HepG2 (cell line): ENCODE data around the gene EHD1. TPM values are rescaled to one million over a fixed set of nuclear protein-coding genes. Genes with fewer than 3 reads are reported as not detected.

Experiments used
- ATAC-seq: fragments of 200-7000 bp; cut with Tn5 transposase; 3 replicates; pipeline ENCODE4 v1.9.1; 2020; ENCODE audit warnings: mild to moderate bottlenecking, moderate library complexity
- BruUV-seq: library from RNA; stranded (reverse); fragments of 400-500 nt; replicated peaks from 2 replicates; lab custom pipeline; 2021; lab: Mats Ljungman, UMichigan
- CTCF ChIA-PET: fragments of 300-600 bp; formaldehyde crosslinking; extraction: SDS; loops from one replicate; lab custom pipeline; 2021; ENCODE audit warnings: low total read pairs, inconsistent platforms, low intra/inter-chr PET ratio; lab: Yijun Ruan, JAX
- POLR2A ChIA-PET: fragments of 350-600 bp; sonication (Branson Sonifier 250); formaldehyde crosslinking; loops from one replicate; lab custom pipeline; 2020; ENCODE audit warnings: antibody characterized with exemption, inconsistent platforms; lab: Yijun Ruan, JAX
- DNase-seq: peaks from one replicate; pipeline ENCODE4 v3.0.0-alpha.2; 2015; ENCODE audit warnings: low spot score
- FAIRE-seq: peaks from 3 replicates; lab custom pipeline; 2011; peaks lifted over from hg19 to GRCh38; lab: Jason Lieb, UNC
- H2AFZ ChIP-seq: one replicate; pipeline ENCODE4 v1.6.1; 2011; ENCODE audit warnings: low read length, inconsistent platforms
- H3K27ac ChIP-seq: fragments of 300-600 bp; 3 replicates; pipeline ENCODE4 v1.8.0; 2011; ENCODE audit warnings: mixed run types, mild to moderate bottlenecking, mixed read lengths, low read length, inconsistent platforms; ENCODE audit not compliant: insufficient read depth; ENCODE audit errors: extremely low read length
- H3K27me3 ChIP-seq, 2 experiments: fragments of 200-600 bp in 1 of 2; 2 replicates in 1 of 2; 3 replicates in 1 of 2; pipeline versions ENCODE4 v1.6.0 to v1.8.0; 2011; ENCODE audit warnings: low read length in 2 of 2, mild to moderate bottlenecking in 2 of 2, moderate library complexity in 2 of 2, inconsistent platforms in 1 of 2; ENCODE audit not compliant: insufficient read depth in 2 of 2, control insufficient read depth in 1 of 2
- H3K36me3 ChIP-seq, 2 experiments: fragments of 200-600 bp in 1 of 2; replicated peaks in 1 of 2; 2 replicates in 1 of 2; 3 replicates in 1 of 2; pipeline versions ENCODE4 v1.5.1 to v1.8.0; 2011; ENCODE audit warnings: low read length in 2 of 2, inconsistent platforms in 1 of 2; ENCODE audit not compliant: insufficient read depth in 2 of 2, control insufficient read depth in 1 of 2
- H3K4me1 ChIP-seq: 2 replicates; pipeline ENCODE4 v1.5.1; 2012; ENCODE audit warnings: low read length, inconsistent platforms; ENCODE audit not compliant: insufficient read depth
- H3K4me2 ChIP-seq: 2 replicates; pipeline ENCODE4 v1.6.0; 2011; ENCODE audit warnings: low read depth, low read length, inconsistent platforms
- H3K4me3 ChIP-seq, 3 experiments: fragments of 200-600 bp in 1 of 3; sonication (generic), shearing (Covaris generic) in 1 of 3; replicated peaks in 1 of 3; 2 replicates each; pipeline ENCODE4 v1.5.1; 2011 to 2016; ENCODE audit warnings: low read length in 3 of 3, inconsistent platforms in 2 of 3, low read depth in 2 of 3, mild to moderate bottlenecking in 2 of 3, control low read depth in 1 of 3, mixed read lengths in 1 of 3; ENCODE audit not compliant: insufficient read depth in 1 of 3
- H3K79me2 ChIP-seq: one replicate; pipeline ENCODE4 v1.6.1; 2011; ENCODE audit warnings: low read length, inconsistent platforms; ENCODE audit not compliant: insufficient read depth
- H3K9ac ChIP-seq: 2 replicates; pipeline ENCODE4 v1.6.0; 2011; ENCODE audit warnings: mild to moderate bottlenecking, low read depth, low read length, inconsistent platforms; ENCODE audit not compliant: insufficient read depth
- H3K9me3 ChIP-seq: 2 replicates; pipeline ENCODE4 v1.5.1; 2012; ENCODE audit warnings: mild to moderate bottlenecking, low read length
- H4K20me1 ChIP-seq: 2 replicates; pipeline ENCODE4 v1.6.0; 2011; ENCODE audit warnings: inconsistent platforms, mild to moderate bottlenecking, low read length, moderate library complexity; ENCODE audit not compliant: insufficient read depth
- AFF4 ChIP-seq: sonication (generic); formaldehyde crosslinking; IDR thresholded peaks from 2 replicates; pipeline ENCODE4 v1.4.0; 2020; ENCODE audit warnings: missing genetic modification reagents
- ARID5B ChIP-seq: IDR thresholded peaks from 2 replicates; pipeline ENCODE4 v1.4.0; 2020; ENCODE audit warnings: mild to moderate bottlenecking, missing genetic modification reagents
- ATF7-NPFF ChIP-seq: sonication (generic); formaldehyde crosslinking; IDR thresholded peaks from 2 replicates; pipeline ENCODE4 v1.8.1; 2023; ENCODE audit warnings: mild to moderate bottlenecking, low read depth, missing genetic modification reagents, moderate library complexity
- MEIS2 ChIP-seq: sonication (generic); formaldehyde crosslinking; IDR thresholded peaks from 2 replicates; pipeline ENCODE4 v1.9.0; 2021; ENCODE audit warnings: mild to moderate bottlenecking, missing genetic modification reagents
- MXD4 ChIP-seq: IDR thresholded peaks from 2 replicates; pipeline ENCODE4 v1.6.1; 2016; ENCODE audit warnings: mild to moderate bottlenecking, missing biosample characterization, missing genetic modification reagents
- ZNF274 ChIP-seq: sonication (generic); formaldehyde crosslinking; IDR thresholded peaks from 2 replicates; pipeline ENCODE4 v1.5.1; 2020; ENCODE audit warnings: mild to moderate bottlenecking, missing genetic modification reagents
- ZNF350 ChIP-seq: sonication (generic); formaldehyde crosslinking; IDR thresholded peaks from 2 replicates; pipeline ENCODE4 v1.4.0; 2020; ENCODE audit warnings: mild to moderate bottlenecking, low read depth, missing genetic modification reagents, borderline replicate concordance
- ZNF407 ChIP-seq: sonication (generic); formaldehyde crosslinking; IDR thresholded peaks from one replicate; pipeline ENCODE4 v1.5.1; 2020; ENCODE audit warnings: mild to moderate bottlenecking, missing genetic modification reagents; ENCODE audit errors: not compliant biosample characterization
- WGBS: methylation state at CpG from one replicate; pipeline ENCODE4 v1.1.6; 2017; ENCODE audit warnings: low lambda C conversion rate; 5-methylcytosine and 5-hydroxymethylcytosine counted together
- in situ Hi-C: cut with HindIII; loops from 2 replicates; pipeline ENCODE4 v1.10.0; 2017; ENCODE audit warnings: low pct_unique_long_range_greater_than_20kb; ENCODE audit not compliant: extremely low pct_ligation_motif_present
- intact Hi-C: fragments of 100-400 bp; cut with micrococcal nuclease; formaldehyde crosslinking; loops from one replicate; pipeline ENCODE4 v1.10.0; 2022; ENCODE audit not compliant: unreplicated experiment
- polyA plus RNA-seq, 8 experiments: library from polyadenylated mRNA; depleted of rRNA in 3 of 8; stranded (reverse) in 7 of 8; unstranded in 1 of 8; fragments of >200 nt; fragmentation: Illumina TruSeq in 4 of 8; extraction: Trizol in 4 of 8; gene quantifications; 2 replicates each; pipeline versions ENCODE4 v1.2.1 to v1.2.3, GENCODE V29; 2011 to 2016; ENCODE audit warnings: low read depth in 4 of 8, missing spikeins in 1 of 8, mixed read lengths in 1 of 8; ENCODE audit not compliant: insufficient read depth in 1 of 8
- total RNA-seq, 5 experiments: library from RNA; depleted of rRNA; stranded (reverse); fragments of >200 nt; fragmentation: Illumina TruSeq; extraction: Trizol; gene quantifications; 2 replicates each; pipeline ENCODE4 v1.2.3, GENCODE V29; 2016; ENCODE audit warnings: low read depth in 1 of 5

EHD1 gene
- total and polyA plus RNA-seq, 2 of the 13 experiments (the other 11 are each of a cell fraction or from before 2014, with no cell fraction given): 23.6 to 26.6 TPM

- in situ Hi-C loops: no loop called here
- H3K27me3 ChIP-seq: no peaks in the 10 kb centered on the region; a peak in 1 of 5 replicates
- H4K20me1 ChIP-seq: no peaks in the 10 kb centered on the region
- no peak overlapping the region for H2AFZ ChIP-seq
- no peak for DNase-seq
- no peak overlapping the region for H3K27ac ChIP-seq
- no peaks in the 10 kb centered on the region for H3K36me3 ChIP-seq
- no peak overlapping the region for H3K4me2 ChIP-seq
- POLR2A ChIA-PET: interaction anchor here (1.3 kb wide), 1 partner anchor 77 kb away, joined by 4 read pairs; no protein-coding TSS in a partner anchor
- WGBS: 17% methylated on average over 2 of the region's 3 CpGs
- BruUV-seq: no TSS peak
- H3K9ac ChIP-seq: no peak overlapping the region
- H3K9me3 ChIP-seq: no peaks in the 10 kb centered on the region
- FAIRE-seq: no peak
- H3K4me3 ChIP-seq: no peak overlapping the region
- no peak for ATAC-seq
- CTCF ChIA-PET: no interaction called here
- H3K4me1 ChIP-seq: peaks cover 56% of the 10 kb centered on the region
- intact Hi-C loops: no loop called here
- H3K79me2 ChIP-seq: peaks cover 2% of the 10 kb centered on the region
- no peak for TF ChIP-seq MEIS2 (CRISPR knock-in tag)
- TF ChIP-seq ZNF407 (CRISPR knock-in tag): no peak
- TF ChIP-seq MXD4 (CRISPR knock-in tag): no peak
- TF ChIP-seq AFF4 (CRISPR knock-in tag): no peak
- TF ChIP-seq ZNF350 (CRISPR knock-in tag): no peak
- TF ChIP-seq ATF7-NPFF (CRISPR knock-in tag): no peak
- TF ChIP-seq ZNF274 (CRISPR knock-in tag): no peak
- no peak for TF ChIP-seq ARID5B (CRISPR knock-in tag)
These were observed 43.0 kb upstream of the EHD1 start for GRCh38 chr11:64921384-64921783.
